H9 (cell line): ENCODE measurements around the gene DGKG. TPM values are rescaled to one million over a fixed set of nuclear protein-coding genes. Genes with fewer than 3 reads are reported as not detected.

Experiments used
- DNase-seq: peaks from one replicate; pipeline ENCODE4 v3.0.0-alpha.2; 2017
- H2AFZ ChIP-seq: one replicate; pipeline ENCODE4 v1.6.1; 2013; ENCODE audit warnings: mild to moderate bottlenecking, low read length, control low read depth, moderate library complexity
- H2AK5ac ChIP-seq: 2 replicates; pipeline ENCODE4 v1.6.1; 2013; ENCODE audit warnings: low read length, control low read depth, mixed read lengths; ENCODE audit not compliant: insufficient read length
- H2BK120ac ChIP-seq: one replicate; pipeline ENCODE4 v1.6.1; 2013; ENCODE audit warnings: low read depth, mild to moderate bottlenecking, low read length, control low read depth, inconsistent platforms; ENCODE audit not compliant: poor library complexity, severe bottlenecking
- H2BK12ac ChIP-seq: 2 replicates; pipeline ENCODE4 v1.6.1; 2013; ENCODE audit warnings: low read length, control low read depth, mixed read lengths, low read depth; ENCODE audit not compliant: insufficient read length
- H2BK15ac ChIP-seq: 2 replicates; pipeline ENCODE4 v1.6.1; 2013; ENCODE audit warnings: low read depth, low read length, control low read depth
- H2BK20ac ChIP-seq: one replicate; pipeline ENCODE4 v1.6.1; 2013; ENCODE audit warnings: low read depth, mild to moderate bottlenecking, low read length, control low read depth, inconsistent platforms; ENCODE audit not compliant: poor library complexity, severe bottlenecking
- H2BK5ac ChIP-seq: 2 replicates; pipeline ENCODE4 v1.6.1; 2013; ENCODE audit warnings: low read length, control low read depth, mixed read lengths; ENCODE audit not compliant: insufficient read length
- H3K14ac ChIP-seq: 2 replicates; pipeline ENCODE4 v1.6.1; 2013; ENCODE audit warnings: low read length, control low read depth; ENCODE audit not compliant: insufficient read depth
- H3K18ac ChIP-seq: 2 replicates; pipeline ENCODE4 v1.6.1; 2013; ENCODE audit warnings: low read depth, mild to moderate bottlenecking, mixed read lengths, low read length, control low read depth; ENCODE audit not compliant: insufficient read length
- H3K23ac ChIP-seq: 2 replicates; pipeline ENCODE4 v1.6.1; 2013; ENCODE audit warnings: low read length, control low read depth, mixed read lengths, low read depth; ENCODE audit not compliant: insufficient read length
- H3K23me2 ChIP-seq: 2 replicates; pipeline ENCODE4 v1.6.1; 2013; ENCODE audit warnings: low read depth, mild to moderate bottlenecking, mixed read lengths, low read length, control low read depth; ENCODE audit not compliant: insufficient read length, poor library complexity, severe bottlenecking
- H3K27ac ChIP-seq: 2 replicates; pipeline ENCODE4 v1.5.1; 2013; ENCODE audit warnings: low read length, control low read depth, mixed read lengths, low read depth; ENCODE audit not compliant: insufficient read length
- H3K27me3 ChIP-seq: 2 replicates; pipeline ENCODE4 v1.6.1; 2013; ENCODE audit warnings: low read length, control low read depth, inconsistent platforms; ENCODE audit not compliant: insufficient read depth
- H3K4ac ChIP-seq: 2 replicates; pipeline ENCODE4 v1.6.1; 2013; ENCODE audit warnings: low read depth, mild to moderate bottlenecking, control low read depth, inconsistent platforms, low read length, moderate library complexity
- H3K4me1 ChIP-seq: 2 replicates; pipeline ENCODE4 v1.6.1; 2013; ENCODE audit warnings: low read length, control low read depth, inconsistent platforms; ENCODE audit not compliant: insufficient read depth
- H3K4me2 ChIP-seq: 2 replicates; pipeline ENCODE4 v1.6.1; 2013; ENCODE audit warnings: low read length, control low read depth, mixed read lengths; ENCODE audit not compliant: insufficient read length, insufficient read depth
- H3K56ac ChIP-seq: 2 replicates; pipeline ENCODE4 v1.6.1; 2013; ENCODE audit warnings: low read depth, mild to moderate bottlenecking, mixed read lengths, low read length, control low read depth; ENCODE audit not compliant: insufficient read length
- H3K79me1 ChIP-seq: 2 replicates; pipeline ENCODE4 v1.6.1; 2013; ENCODE audit warnings: low read depth, mild to moderate bottlenecking, moderate library complexity, low read length, control low read depth, inconsistent platforms; ENCODE audit not compliant: insufficient read depth, poor library complexity, severe bottlenecking
- H3K79me2 ChIP-seq: 2 replicates; pipeline ENCODE4 v1.6.1; 2013; ENCODE audit warnings: low read length, control low read depth, inconsistent platforms; ENCODE audit not compliant: insufficient read depth
- H3K9ac ChIP-seq: 2 replicates; pipeline ENCODE4 v1.6.1; 2013; ENCODE audit warnings: low read length, control low read depth, mixed read lengths; ENCODE audit not compliant: insufficient read length; ENCODE audit errors: extremely low read depth
- H3K9me3 ChIP-seq: one replicate; pipeline ENCODE4 v1.6.1; 2013; ENCODE audit warnings: low read depth, low read length, inconsistent platforms; ENCODE audit not compliant: control insufficient read depth
- H3T11ph ChIP-seq: one replicate; pipeline ENCODE4 v1.6.1; 2013; ENCODE audit warnings: mild to moderate bottlenecking, low read length, control low read depth, inconsistent platforms
- H4K20me1 ChIP-seq: one replicate; pipeline ENCODE4 v1.6.1; 2013; ENCODE audit not compliant: control insufficient read depth, insufficient read length, insufficient read depth
- H4K5ac ChIP-seq: 2 replicates; pipeline ENCODE4 v1.6.1; 2013; ENCODE audit warnings: low read depth, mild to moderate bottlenecking, mixed read lengths, low read length, control low read depth; ENCODE audit not compliant: insufficient read length
- H4K8ac ChIP-seq: replicated peaks from 2 replicates; pipeline ENCODE4 v1.6.1; 2013; ENCODE audit warnings: low read length, control low read depth, mixed read lengths, low read depth; ENCODE audit not compliant: insufficient read length
- H4K91ac ChIP-seq: 2 replicates; pipeline ENCODE4 v1.6.1; 2013; ENCODE audit warnings: low read depth, mild to moderate bottlenecking, moderate library complexity, mixed read lengths, low read length, control low read depth; ENCODE audit not compliant: insufficient read length
- H3K27ac Mint-ChIP-seq, 3 experiments: 2 replicates in 2 of 3; 3 replicates in 1 of 3; pipeline ENCODE4 v1.8.0; 2020 to 2021; ENCODE audit warnings: mixed read lengths in 3 of 3, mild to moderate bottlenecking in 1 of 3, moderate library complexity in 1 of 3
- H3K27me3 Mint-ChIP-seq: 2 replicates; pipeline ENCODE4 v1.8.0; 2021; ENCODE audit warnings: low read depth, mild to moderate bottlenecking, moderate library complexity, mixed read lengths
- H3K36me3 Mint-ChIP-seq, 3 experiments: 2 replicates in 2 of 3; 3 replicates in 1 of 3; pipeline ENCODE4 v1.8.0; 2020 to 2021; ENCODE audit warnings: low read depth in 3 of 3, mixed read lengths in 3 of 3; ENCODE audit not compliant: insufficient read depth in 1 of 3
- H3K4me1 Mint-ChIP-seq, 2 experiments: 2 replicates each; pipeline ENCODE4 v1.8.0; 2020; ENCODE audit warnings: mixed read lengths in 2 of 2
- H3K4me3 Mint-ChIP-seq, 2 experiments: 2 replicates in 1 of 2; 3 replicates in 1 of 2; pipeline ENCODE4 v1.8.0; 2020 to 2021; ENCODE audit warnings: mild to moderate bottlenecking in 2 of 2, mixed read lengths in 2 of 2, moderate library complexity in 1 of 2
- H3K9me3 Mint-ChIP-seq, 2 experiments: 2 replicates in 1 of 2; 3 replicates in 1 of 2; pipeline ENCODE4 v1.8.0; 2020; ENCODE audit warnings: mild to moderate bottlenecking in 2 of 2, mixed read lengths in 2 of 2, moderate library complexity in 1 of 2
- WGBS: extraction: QIAGEN DNeasy Blood & Tissue Kit; methylation state at CpG from one replicate; pipeline ENCODE4 v1.1.7; 2013; ENCODE audit warnings: missing lambda C conversion rate, low lambda C conversion rate, mixed read lengths; ENCODE audit not compliant: insufficient read length; ENCODE audit errors: extremely low coverage; 5-methylcytosine and 5-hydroxymethylcytosine counted together
- total RNA-seq: library from RNA; stranded (reverse); gene quantifications from 2 replicates; pipeline ENCODE4 v1.2.1, GENCODE V29; 2021
- TF ChIP-seq, protein P1 (sequence below): fragments of 200-600 bp; sonication (generic); conservative IDR thresholded peaks from 3 replicates; pipeline ENCODE4 v1.8.0; 2021; ENCODE audit warnings: antibody characterized with exemption, mild to moderate bottlenecking

Gene DGKG
- total RNA-seq, 1 experiment from 2014 or later, result not detected

GRCh38 chr3:186100398-186100797 lies 261.6 kb downstream of the DGKG start:
- H4K5ac ChIP-seq, result no peak overlapping the region
- no peak overlapping the region for H3K4ac ChIP-seq
- H3K9me3 ChIP-seq, result no peaks in the 10 kb centered on the region
- H3K23ac ChIP-seq, result no peak overlapping the region
- H3K4me2 ChIP-seq, result no peak overlapping the region
- H2BK15ac ChIP-seq, result no peak overlapping the region
- TF ChIP-seq, protein P1, sequence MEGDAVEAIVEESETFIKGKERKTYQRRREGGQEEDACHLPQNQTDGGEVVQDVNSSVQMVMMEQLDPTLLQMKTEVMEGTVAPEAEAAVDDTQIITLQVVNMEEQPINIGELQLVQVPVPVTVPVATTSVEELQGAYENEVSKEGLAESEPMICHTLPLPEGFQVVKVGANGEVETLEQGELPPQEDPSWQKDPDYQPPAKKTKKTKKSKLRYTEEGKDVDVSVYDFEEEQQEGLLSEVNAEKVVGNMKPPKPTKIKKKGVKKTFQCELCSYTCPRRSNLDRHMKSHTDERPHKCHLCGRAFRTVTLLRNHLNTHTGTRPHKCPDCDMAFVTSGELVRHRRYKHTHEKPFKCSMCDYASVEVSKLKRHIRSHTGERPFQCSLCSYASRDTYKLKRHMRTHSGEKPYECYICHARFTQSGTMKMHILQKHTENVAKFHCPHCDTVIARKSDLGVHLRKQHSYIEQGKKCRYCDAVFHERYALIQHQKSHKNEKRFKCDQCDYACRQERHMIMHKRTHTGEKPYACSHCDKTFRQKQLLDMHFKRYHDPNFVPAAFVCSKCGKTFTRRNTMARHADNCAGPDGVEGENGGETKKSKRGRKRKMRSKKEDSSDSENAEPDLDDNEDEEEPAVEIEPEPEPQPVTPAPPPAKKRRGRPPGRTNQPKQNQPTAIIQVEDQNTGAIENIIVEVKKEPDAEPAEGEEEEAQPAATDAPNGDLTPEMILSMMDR, result no peak
- H3K18ac ChIP-seq, result no peak overlapping the region
- H3K9ac ChIP-seq, result no peak overlapping the region
- no peak overlapping the region for H3K27ac Mint-ChIP-seq
- DNase-seq, result no peak
- peaks cover 4% of the 10 kb centered on the region for H3K23me2 ChIP-seq
- peaks cover 3% of the 10 kb centered on the region; the same call in 1 of the 2 replicates for H3K27me3 ChIP-seq
- peaks cover 0 to 16% (median 0%) of the 10 kb centered on the region in 3 experiments; a peak in 2 of 7 replicates for H3K36me3 Mint-ChIP-seq
- no peak overlapping the region for H2BK20ac ChIP-seq
- no peak overlapping the region for H2AK5ac ChIP-seq
- no peak overlapping the region for H4K8ac ChIP-seq
- WGBS, result no CpG with 5 or more reads among the region's 3 CpGs
- no peak overlapping the region for H3K56ac ChIP-seq
- peaks cover 6% of the 10 kb centered on the region; the same call in 1 of the 2 replicates for H3K4me1 ChIP-seq
- H4K91ac ChIP-seq, result no peak overlapping the region
- H3K9me3 Mint-ChIP-seq, result no peaks in the 10 kb centered on the region
- H3K14ac ChIP-seq, result no peak overlapping the region
- no peaks in the 10 kb centered on the region for H4K20me1 ChIP-seq
- no peak overlapping the region for H2AFZ ChIP-seq
- H3K27ac ChIP-seq, result no peak overlapping the region
- H3K79me1 ChIP-seq, result no peaks in the 10 kb centered on the region
- H3T11ph ChIP-seq, result no peak overlapping the region
- H2BK5ac ChIP-seq, result no peak overlapping the region
- peaks cover 92% of the 10 kb centered on the region for H3K27me3 Mint-ChIP-seq
- no peak overlapping the region for H3K4me3 Mint-ChIP-seq
- peaks cover 39 to 42% of the 10 kb centered on the region in 2 experiments for H3K4me1 Mint-ChIP-seq
- H2BK12ac ChIP-seq, result no peak overlapping the region
- H3K79me2 ChIP-seq, result no peaks in the 10 kb centered on the region
- H2BK120ac ChIP-seq, result no peak overlapping the region
